Measurements from ENCODE around the gene OMP. TPM values are rescaled to one million over a fixed set of nuclear protein-coding genes. Genes with fewer than 3 reads are reported as not detected.

Gene OMP
- total RNA-seq, 2 donors from 2014 or later: not detected

DNA sequence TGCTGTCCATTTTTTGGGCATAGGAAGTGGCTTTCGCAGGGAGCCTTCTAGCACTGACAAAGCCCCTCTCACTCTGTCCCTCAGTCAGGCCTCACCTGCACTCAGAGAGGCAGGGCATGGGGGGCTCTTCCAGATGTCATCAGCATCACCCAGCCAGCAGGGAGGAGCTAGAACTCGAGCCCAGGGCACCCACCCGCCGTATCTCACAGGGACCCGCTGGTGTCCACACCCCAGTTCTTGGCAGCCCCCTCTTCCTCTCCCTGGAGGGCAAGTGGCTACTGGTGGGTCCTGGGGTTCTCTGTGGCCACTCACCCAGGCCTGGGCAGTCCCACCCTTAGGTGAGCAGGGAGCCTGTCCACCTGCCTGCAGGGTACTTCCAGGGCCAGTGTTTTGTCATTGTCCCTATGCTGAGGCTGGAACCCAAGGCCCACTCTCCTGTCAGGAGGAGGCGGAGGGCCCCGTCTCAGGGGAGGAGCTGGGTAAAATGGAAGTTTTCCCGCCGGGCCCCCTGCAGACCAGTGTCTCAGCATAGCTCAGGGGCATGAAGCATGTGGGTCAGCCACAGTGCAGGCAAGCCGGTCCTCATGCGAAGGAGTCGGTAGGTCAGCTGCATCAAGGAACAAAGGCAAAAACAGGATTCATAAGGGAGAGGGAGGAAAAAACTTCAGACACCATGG is 47.2 kb downstream of the OMP start:
- ATAC-seq (no peak), DNase-seq (no peak)
- no peaks in the 10 kb centered on the region for H3K36me3 Mint-ChIP-seq (ENCODE audit: low read depth)
- H3K4me1 Mint-ChIP-seq: peaks cover 55% of the 10 kb centered on the region
- no peaks in the 10 kb centered on the region for H3K27me3 Mint-ChIP-seq
- H3K9me3 ChIP-seq (ENCODE audit: control insufficient read depth, low read length, poor library complexity, severe bottlenecking): no peaks in the 10 kb centered on the region
- no peak overlapping the region for H3K4me3 Mint-ChIP-seq
- H3K27ac Mint-ChIP-seq: peak overlapping the region; percentile 54

DNA sequence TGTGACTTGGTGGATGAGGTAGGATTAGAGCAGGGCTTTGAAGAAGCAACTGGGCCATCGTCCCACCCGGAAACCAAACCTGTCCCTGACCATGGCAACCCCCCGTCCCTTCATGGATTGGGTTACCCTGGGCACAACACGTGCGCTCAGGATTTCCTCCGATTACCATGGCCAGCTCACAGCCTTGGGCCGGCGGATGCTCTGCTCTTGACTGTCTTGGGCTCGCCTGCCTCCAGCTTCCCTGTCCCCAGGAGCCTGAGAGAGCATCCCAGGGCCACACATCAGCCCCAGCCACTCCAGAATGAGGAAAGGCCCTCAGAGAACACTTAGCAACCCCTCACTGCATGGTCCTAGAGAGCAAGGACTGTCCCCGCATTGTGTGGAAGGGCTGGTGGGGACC is 48.2 kb downstream of the OMP start:
- ATAC-seq (no peak), DNase-seq (no peak)
- H3K36me3 Mint-ChIP-seq (ENCODE audit: low read depth): no peaks in the 10 kb centered on the region
- peak overlapping the region; percentile 88 for H3K27ac Mint-ChIP-seq
- no peaks in the 10 kb centered on the region for H3K27me3 Mint-ChIP-seq
- no peaks in the 10 kb centered on the region for H3K9me3 ChIP-seq (ENCODE audit: control insufficient read depth, low read length, poor library complexity, severe bottlenecking)
- H3K4me3 Mint-ChIP-seq: no peak overlapping the region
- H3K4me1 Mint-ChIP-seq: peaks cover 56% of the 10 kb centered on the region

DNA sequence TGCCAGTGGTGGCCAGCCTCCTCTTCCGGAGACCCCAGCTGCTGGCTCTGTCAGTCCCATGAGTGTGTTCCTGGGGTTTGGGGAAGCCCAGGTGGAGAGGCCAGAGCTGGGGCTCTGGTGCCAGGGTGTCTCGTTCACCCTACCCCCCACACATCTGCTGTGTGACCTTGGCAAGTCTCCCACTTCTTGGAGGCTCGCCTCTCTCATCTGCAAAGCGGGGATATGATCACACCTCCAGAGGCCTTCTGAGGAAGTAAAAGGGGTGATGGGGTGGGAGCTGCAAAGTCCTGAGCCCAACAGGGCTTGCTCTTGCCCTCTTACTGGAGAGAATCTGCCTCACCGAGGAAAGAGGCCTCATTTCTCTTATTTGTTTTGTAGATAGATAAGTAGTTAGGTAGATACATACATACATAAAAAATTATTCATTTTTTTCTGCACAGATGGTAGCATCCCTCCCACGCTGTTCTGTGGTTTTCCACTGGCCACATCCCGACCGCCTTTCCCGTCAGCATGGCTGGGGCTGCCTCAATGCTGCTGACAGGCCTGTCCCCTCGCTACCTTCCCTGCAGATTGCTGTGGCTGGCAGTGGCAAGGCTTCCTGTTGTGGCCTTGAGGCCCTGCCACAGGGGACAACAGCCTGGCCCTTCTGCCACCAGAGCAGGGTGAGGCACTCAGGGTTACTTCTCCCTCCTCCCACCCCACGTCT is 49.3 kb downstream of the OMP start:
- H3K9me3 ChIP-seq (ENCODE audit: control insufficient read depth, low read length, poor library complexity, severe bottlenecking): no peaks in the 10 kb centered on the region
- peak overlapping the region; percentile 73 for H3K4me3 Mint-ChIP-seq
- peak overlapping the region; percentile 88 for H3K27ac Mint-ChIP-seq
- peaks cover 54% of the 10 kb centered on the region for H3K4me1 Mint-ChIP-seq
- ATAC-seq: peak; percentile 73
- peak in 2 of 3 donors; percentile 21 to 25 for DNase-seq
- no peaks in the 10 kb centered on the region for H3K36me3 Mint-ChIP-seq (ENCODE audit: low read depth)
- no peaks in the 10 kb centered on the region for H3K27me3 Mint-ChIP-seq

DNA sequence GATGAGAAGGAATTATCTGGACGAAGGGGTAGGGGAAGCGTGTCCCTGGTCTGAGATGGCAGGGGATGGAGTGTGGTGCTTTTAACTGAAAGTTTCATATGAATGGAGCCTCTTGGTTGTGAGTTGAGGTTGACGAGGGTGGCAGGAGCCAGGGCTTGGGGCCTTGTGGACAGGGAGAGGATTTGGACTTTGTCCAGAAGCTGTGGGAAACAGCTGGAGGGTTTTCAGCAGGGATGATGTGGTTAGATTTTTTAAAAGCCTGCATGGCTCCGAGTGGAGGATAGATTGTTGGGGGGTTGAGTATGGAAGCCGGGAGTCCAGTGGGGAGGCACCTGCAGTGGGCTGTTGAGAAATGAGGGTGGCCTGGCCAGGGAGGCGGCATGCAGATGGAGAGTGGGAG is 50.2 kb downstream of the OMP start:
- Mint-ChIP-seq H3K36me3 (ENCODE audit: low read depth) (no peaks in the 10 kb centered on the region), H3K4me3 (peak overlapping the region; percentile 75), H3K27ac (peak overlapping the region; percentile 88), H3K4me1 (peaks cover 50% of the 10 kb centered on the region), H3K27me3 (no peaks in the 10 kb centered on the region)
- ATAC-seq (no peak), DNase-seq (no peak)
- no peaks in the 10 kb centered on the region for H3K9me3 ChIP-seq (ENCODE audit: control insufficient read depth, low read length, poor library complexity, severe bottlenecking)

Other genes with a start within 250 kb of the OMP start
- gene ACER3, start 241.9 kb upstream of the OMP start, total RNA-seq: 10 to 100 TPM in 1 of 2 donors, 1 to 10 TPM in 1; 7.6 to 10.2 TPM
- gene B3GNT6, start 68.4 kb upstream of the OMP start, total RNA-seq: not detected
- 1 to 10 TPM; 2.5 to 3.0 TPM for gene CAPN5, start 35.9 kb upstream of the OMP start, total RNA-seq
- 1 to 10 TPM in 1 of 2 donors, under 1 TPM in 1; 0.57 to 1.7 TPM for gene MYO7A, start 25.4 kb downstream of the OMP start, total RNA-seq
- not detected for gene GDPD4, start 198.8 kb downstream of the OMP start, total RNA-seq

Data from T-helper 17 cell (primary cell).